Right renal cortex interstitium (tissue), 3 donors: Measurements from ENCODE around the gene RPL31. TPM values are rescaled to one million over a fixed set of nuclear protein-coding genes. Genes with fewer than 3 reads are reported as not detected.

Experiments
- DNase-seq, 3 donors: peaks; one replicate each; pipeline ENCODE4 v3.0.0-alpha.2; 2013; ENCODE audit warnings: low read depth in 3 of 3, low spot score in 2 of 3
- polyA plus RNA-seq, 3 donors: library from polyadenylated mRNA; unstranded; fragments of 120-200 nt; gene quantifications; one replicate each; pipeline ENCODE4 v1.2.1, GENCODE V29; 2013; ENCODE audit not compliant: insufficient read length in 3 of 3

Gene RPL31
- polyA plus RNA-seq, 3 donors, result 2,845 to 3,234 (median 3,088) TPM

- no peak for DNase-seq
Observed at GRCh38 chr2:100974712-100975520, 27.2 kb upstream of the RPL31 start.

- DNase-seq, result no peak
Observed at GRCh38 chr2:100975521-100975785, 26.6 kb upstream of the RPL31 start.

GRCh38 chr2:100976061-100976460, 26.0 kb upstream of the RPL31 start:
- DNase-seq, result no peak

- DNase-seq, result no peak
Observed at GRCh38 chr2:100976645-100977391, 25.3 kb upstream of the RPL31 start.

- DNase-seq, result no peak
Observed at GRCh38 chr2:100977511-100977910, 24.6 kb upstream of the RPL31 start.

GRCh38 chr2:100978582-100979191, 23.4 kb upstream of the RPL31 start:
- no peak for DNase-seq

- no peak for DNase-seq
Observed at GRCh38 chr2:100980046-100980445, 22.0 kb upstream of the RPL31 start.

- DNase-seq, result no peak
Observed at GRCh38 chr2:100981011-100981410, 21.1 kb upstream of the RPL31 start.

- no peak for DNase-seq
Observed at GRCh38 chr2:100982431-100982861, 19.6 kb upstream of the RPL31 start.

GRCh38 chr2:100983201-100983600, 18.9 kb upstream of the RPL31 start:
- DNase-seq, result no peak

- DNase-seq, result no peak
Observed at GRCh38 chr2:100983684-100984310, 18.3 kb upstream of the RPL31 start.

- DNase-seq, result no peak
Observed at GRCh38 chr2:100984892-100985307, 17.2 kb upstream of the RPL31 start.

- no peak for DNase-seq
Observed at GRCh38 chr2:100986157-100986556, 15.9 kb upstream of the RPL31 start.

- DNase-seq, result no peak
Observed at GRCh38 chr2:100987536-100987935, 14.6 kb upstream of the RPL31 start.

- no peak for DNase-seq
Observed at GRCh38 chr2:100987974-100988373, 14.1 kb upstream of the RPL31 start.

- DNase-seq, result no peak
Observed at GRCh38 chr2:100988630-100989417, 13.3 kb upstream of the RPL31 start.

- no peak for DNase-seq
Observed at GRCh38 chr2:100989666-100990065, 12.4 kb upstream of the RPL31 start.

GRCh38 chr2:100990166-100990565, 11.9 kb upstream of the RPL31 start:
- no peak for DNase-seq

- DNase-seq, result no peak
Observed at GRCh38 chr2:100990650-100991403, 11.3 kb upstream of the RPL31 start.

GRCh38 chr2:100991404-100991773, 10.7 kb upstream of the RPL31 start:
- DNase-seq, result no peak
